Measurements from ENCODE around the gene ADCK2.

GRCh38 chr7:140635345-140635744, 37.4 kb upstream of the ADCK2 start:
- TF ChIP-seq POLR2A (IDR thresholded peaks at IDR 0.05; ENCODE audit: extremely low read depth, insufficient read length), result no peak
- no peak for TF ChIP-seq CTCF (IDR thresholded peaks at IDR 0.05; ENCODE audit: low read depth, low read length)
- no peak for TF ChIP-seq MYC (IDR thresholded peaks at IDR 0.05; ENCODE audit: low read depth, low read length)
- TF ChIP-seq MAX (IDR thresholded peaks at IDR 0.05; ENCODE audit: low read depth, low read length), result no peak

Measured in NB4 (cell line).